Panc1 (cell line): ENCODE results near the gene PLIN5.
"Not testable (repeated sequence)": the region's sequence is repeated elsewhere in the genome, so short reads cannot be mapped to it uniquely, and the experiment has no call there.

Experiments used
- CTCF ChIP-seq: fragments of 450-650 bp; IDR thresholded peaks from 2 replicates; pipeline ENCODE4 v1.5.1; 2017; ENCODE audit warnings: mild to moderate bottlenecking
- POLR2AphosphoS5 ChIP-seq: IDR thresholded peaks from 2 replicates; pipeline ENCODE4 v1.6.1; 2012; ENCODE audit warnings: mild to moderate bottlenecking, low read depth, low read length, moderate library complexity
- REST ChIP-seq, 2 experiments: IDR thresholded peaks; 2 replicates each; pipeline ENCODE4 v1.6.1; 2011 to 2012; ENCODE audit warnings: low read depth in 2 of 2, control low read depth in 1 of 2, low read length in 1 of 2, mild to moderate bottlenecking in 1 of 2, moderate library complexity in 1 of 2; ENCODE audit not compliant: insufficient read depth in 1 of 2

GRCh38 chr19:4527377-4527776 lies 7.6 kb downstream of the PLIN5 start:
- not testable (repeated sequence) for TF ChIP-seq CTCF; REST (IDR thresholded peaks at IDR 0.05; ENCODE audit: insufficient read depth in 1 of 2, low read depth in 2 of 2, low read length in 1 of 2); POLR2AphosphoS5
